Activated naive CD4-positive, alpha-beta T cell treated with anti-CD3 and anti-CD28 coated beads, Interleukin-2, amount 50 U/mL, for 24 hours (primary cell): ENCODE data around the gene MEX3B.

Experiments
- H3K27ac Mint-ChIP-seq: one replicate; pipeline ENCODE4 v1.8.0; 2021; ENCODE audit warnings: mild to moderate bottlenecking, mixed read lengths
- H3K27me3 Mint-ChIP-seq: one replicate; pipeline ENCODE4 v1.8.0; 2021; ENCODE audit warnings: mixed read lengths
- H3K36me3 Mint-ChIP-seq: one replicate; pipeline ENCODE4 v1.8.0; 2021; ENCODE audit warnings: mixed read lengths
- H3K4me1 Mint-ChIP-seq: one replicate; pipeline ENCODE4 v1.8.0; 2021; ENCODE audit warnings: mixed read lengths
- H3K4me3 Mint-ChIP-seq: one replicate; pipeline ENCODE4 v1.8.0; 2021; ENCODE audit warnings: mild to moderate bottlenecking, mixed read lengths
- H3K9me3 Mint-ChIP-seq: one replicate; pipeline ENCODE4 v1.8.0; 2021; ENCODE audit warnings: mixed read lengths

MEX3B gene

DNA sequence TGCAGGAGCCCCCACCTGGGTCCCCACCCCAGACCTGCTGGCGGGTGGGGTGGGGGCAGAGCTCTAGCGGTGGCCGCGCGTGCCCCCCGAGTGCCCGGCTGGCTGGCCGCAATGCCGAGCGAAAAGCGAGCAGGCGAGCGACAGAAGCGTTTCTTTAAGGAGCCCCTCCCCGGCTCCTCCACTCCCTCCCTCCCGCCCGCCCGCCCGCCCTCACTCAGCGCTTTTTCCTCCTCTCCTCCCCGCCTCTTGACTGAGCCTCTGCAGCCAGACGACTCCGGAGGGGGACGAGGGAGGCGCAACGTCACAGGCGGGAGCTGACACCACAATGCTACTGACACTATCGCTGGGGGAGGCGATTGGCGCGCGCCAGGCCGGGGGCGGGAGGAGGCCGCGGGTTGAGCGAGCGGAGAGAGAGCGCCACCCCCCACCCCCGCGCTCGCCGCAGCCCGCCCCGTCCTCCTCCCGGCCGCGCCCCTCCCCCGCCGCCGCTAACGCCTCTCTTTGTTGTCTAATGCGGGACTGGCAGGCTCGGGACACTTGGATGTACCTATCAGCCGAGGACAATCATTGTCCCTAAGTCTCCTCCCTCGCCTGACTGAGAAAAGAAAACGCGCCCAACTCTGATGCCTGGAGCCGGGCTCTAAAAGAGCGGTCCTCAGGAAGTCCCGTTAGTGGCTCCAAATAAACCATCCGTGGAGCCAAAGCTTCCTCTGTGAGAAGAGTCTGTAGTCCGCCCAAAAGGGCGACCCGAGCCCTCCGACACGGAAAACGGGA is at the start of gene MEX3B:
MEX3B (minus strand) TSS at position 127 of the 774 bp plus-strand sequence. CDS start 313 bp downstream, outside the sequence.
- Mint-ChIP-seq H3K27me3 (peaks cover 6% of the 10 kb centered on the region), H3K27ac (peak within 1 kb of the TSS; percentile 83), H3K9me3 (no peaks in the 10 kb centered on the region)

DNA sequence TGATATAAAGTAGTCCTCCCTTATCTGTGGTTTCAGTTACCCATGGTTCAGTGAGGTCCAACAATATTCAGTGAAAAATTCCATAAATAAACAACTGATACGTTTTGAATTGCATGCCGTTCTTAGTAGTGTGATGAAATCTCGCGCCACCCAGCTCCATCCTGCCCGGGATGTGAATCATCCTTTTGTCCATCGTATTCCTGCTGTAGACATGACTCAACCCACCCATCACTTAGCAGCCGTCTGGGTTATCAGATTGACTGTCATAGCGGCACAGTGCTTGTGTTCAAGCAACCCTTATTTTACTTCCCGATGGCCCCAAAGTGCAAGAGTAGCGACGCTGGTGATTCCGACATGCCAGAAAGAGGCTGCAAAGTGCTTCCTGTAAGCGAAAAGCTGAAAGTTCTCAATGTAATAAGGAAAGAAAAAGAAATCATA is 48.0 kb upstream of the MEX3B start:
- Mint-ChIP-seq H3K27me3 (no peaks in the 10 kb centered on the region), H3K9me3 (no peaks in the 10 kb centered on the region), H3K4me3 (no peak overlapping the region), H3K36me3 (no peaks in the 10 kb centered on the region), H3K27ac (no peak overlapping the region), H3K4me1 (no peaks in the 10 kb centered on the region)

More for the DNA sequence above, at the start of gene MEX3B:
- Mint-ChIP-seq H3K36me3 (no peaks in the 10 kb centered on the region), H3K4me3 (peak within 1 kb of the TSS; percentile 91), H3K4me1 (no peaks in the 10 kb centered on the region)

DNA sequence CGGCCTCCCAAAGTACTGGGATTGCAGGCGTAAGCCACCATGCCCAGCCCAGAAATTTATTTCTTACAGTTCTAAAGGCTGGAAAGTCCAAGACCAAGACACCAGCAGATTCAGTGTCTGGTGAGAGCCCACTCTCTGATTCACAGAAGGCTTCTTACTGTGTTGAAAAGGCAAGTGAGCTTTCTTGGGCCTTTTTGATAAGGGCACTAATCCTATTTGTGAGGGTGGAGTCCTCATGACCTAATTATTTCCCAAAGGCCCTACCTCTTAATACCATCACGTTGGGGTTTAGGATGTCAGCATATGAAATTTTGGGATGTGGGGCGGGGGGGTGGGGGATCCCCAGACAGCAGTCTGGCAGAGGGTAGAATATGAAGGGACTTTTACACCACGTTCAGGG is 47.5 kb upstream of the MEX3B start:
- Mint-ChIP-seq H3K4me3 (no peak overlapping the region), H3K36me3 (no peaks in the 10 kb centered on the region), H3K9me3 (no peaks in the 10 kb centered on the region), H3K27me3 (no peaks in the 10 kb centered on the region), H3K27ac (no peak overlapping the region), H3K4me1 (no peaks in the 10 kb centered on the region)

DNA sequence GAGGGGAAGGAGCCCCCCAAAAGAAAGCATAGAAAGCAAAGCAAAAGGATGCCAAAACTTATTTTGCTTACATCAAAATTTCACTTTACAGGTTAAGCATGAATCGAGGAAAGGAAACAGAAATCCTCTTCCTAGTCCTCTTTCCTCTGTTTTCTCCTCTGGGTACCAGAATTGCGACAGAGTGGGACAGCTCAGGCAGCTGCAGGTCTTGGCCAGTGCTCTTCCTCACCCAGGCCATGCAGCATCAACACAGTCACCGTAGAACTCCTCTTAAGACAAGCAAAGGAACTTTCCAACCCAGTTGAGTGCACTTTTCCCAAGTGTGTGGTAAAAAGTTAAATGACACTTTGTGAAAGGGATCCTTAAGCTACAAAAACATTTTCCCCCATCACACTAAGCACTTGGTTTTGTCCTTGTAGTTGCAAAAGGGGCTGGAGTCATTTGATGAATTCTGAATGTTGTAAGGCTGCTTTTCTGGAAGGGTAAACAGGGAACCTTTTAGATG is 45.9 kb upstream of the MEX3B start:
- Mint-ChIP-seq H3K27ac (no peak overlapping the region), H3K36me3 (no peaks in the 10 kb centered on the region), H3K9me3 (no peaks in the 10 kb centered on the region), H3K4me1 (no peaks in the 10 kb centered on the region), H3K4me3 (no peak overlapping the region), H3K27me3 (peaks cover 3% of the 10 kb centered on the region)

DNA sequence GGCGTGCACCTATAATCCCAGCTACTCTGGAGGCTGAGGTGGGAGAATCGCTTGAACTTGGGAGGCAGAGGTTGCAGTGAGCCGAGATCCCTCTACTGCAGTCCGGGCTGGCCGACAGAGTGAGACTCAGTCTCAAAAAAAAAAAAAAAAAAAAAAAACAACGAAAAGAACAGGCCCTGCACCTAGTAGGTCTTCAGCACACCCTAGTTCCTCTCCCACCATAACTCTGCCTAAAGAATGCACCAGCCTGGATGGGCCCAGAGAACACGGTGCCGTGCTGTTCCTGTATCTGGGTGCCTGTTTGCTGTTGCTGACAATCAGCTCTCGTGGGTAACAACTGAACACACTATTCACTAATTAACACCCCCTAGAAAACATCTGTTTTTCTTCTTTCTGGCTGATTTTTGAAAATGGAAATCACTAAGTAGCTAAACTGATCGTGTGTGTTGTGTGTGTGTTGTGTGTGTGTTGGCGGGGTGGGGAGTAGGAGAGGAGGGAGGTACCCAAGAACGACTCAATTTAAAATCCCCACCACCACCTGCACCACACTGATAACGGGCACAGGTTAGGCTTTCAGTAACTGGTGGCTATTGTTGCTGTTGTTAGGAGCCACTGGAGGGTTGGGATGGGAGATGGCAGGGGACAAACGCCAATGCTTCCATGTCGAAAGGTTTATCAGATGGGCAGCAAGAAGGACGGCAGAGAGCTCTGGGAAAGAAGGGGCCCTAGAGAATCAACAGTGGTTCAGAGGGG is 40.6 kb upstream of the MEX3B start:
- Mint-ChIP-seq H3K27me3 (peaks cover 4% of the 10 kb centered on the region), H3K9me3 (no peaks in the 10 kb centered on the region), H3K36me3 (no peaks in the 10 kb centered on the region), H3K4me3 (no peak overlapping the region), H3K27ac (no peak overlapping the region), H3K4me1 (no peaks in the 10 kb centered on the region)

DNA sequence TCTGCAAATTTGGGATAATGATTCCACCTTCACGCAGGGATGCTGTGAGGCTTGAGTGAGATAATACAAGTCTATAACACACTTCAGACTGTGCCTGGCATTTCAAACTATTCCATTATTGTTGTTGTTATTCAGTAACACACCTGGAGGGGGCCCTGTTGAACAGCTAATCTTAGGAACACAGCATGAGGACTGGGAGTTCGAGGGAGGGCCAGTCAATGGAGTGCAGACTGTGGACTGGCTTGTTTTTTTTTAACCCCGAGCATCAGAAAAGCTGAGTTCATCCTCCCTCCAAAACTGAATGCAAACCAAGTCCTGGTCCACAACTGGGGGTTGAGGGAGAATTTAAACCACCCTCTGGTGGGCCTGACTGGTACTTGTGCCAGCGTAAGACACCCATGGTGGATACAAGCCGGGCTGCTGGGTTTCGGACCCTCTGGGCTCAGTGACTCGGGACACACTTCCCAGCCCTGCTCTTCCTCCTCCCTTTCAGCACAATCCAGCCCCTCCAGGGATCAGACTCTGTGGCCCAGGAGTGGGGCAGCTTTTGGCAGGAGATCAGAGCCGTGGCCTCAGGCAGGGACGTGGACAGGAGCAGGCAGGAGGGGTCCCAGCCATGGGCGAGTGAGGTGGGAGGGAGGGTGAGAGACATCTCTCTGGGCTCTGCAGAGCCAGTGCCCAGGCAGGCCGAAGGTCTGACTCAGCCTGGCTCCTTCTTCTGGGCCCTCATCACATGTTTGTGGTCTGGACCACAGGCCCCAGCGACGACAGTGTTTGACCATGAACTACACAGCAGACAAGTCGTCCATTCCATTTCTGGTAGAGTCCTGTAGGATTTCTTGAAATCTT is 36.3 kb upstream of the MEX3B start:
- Mint-ChIP-seq H3K36me3 (no peaks in the 10 kb centered on the region), H3K27me3 (peaks cover 4% of the 10 kb centered on the region), H3K4me3 (no peak overlapping the region), H3K9me3 (no peaks in the 10 kb centered on the region), H3K27ac (no peak overlapping the region), H3K4me1 (no peaks in the 10 kb centered on the region)

DNA sequence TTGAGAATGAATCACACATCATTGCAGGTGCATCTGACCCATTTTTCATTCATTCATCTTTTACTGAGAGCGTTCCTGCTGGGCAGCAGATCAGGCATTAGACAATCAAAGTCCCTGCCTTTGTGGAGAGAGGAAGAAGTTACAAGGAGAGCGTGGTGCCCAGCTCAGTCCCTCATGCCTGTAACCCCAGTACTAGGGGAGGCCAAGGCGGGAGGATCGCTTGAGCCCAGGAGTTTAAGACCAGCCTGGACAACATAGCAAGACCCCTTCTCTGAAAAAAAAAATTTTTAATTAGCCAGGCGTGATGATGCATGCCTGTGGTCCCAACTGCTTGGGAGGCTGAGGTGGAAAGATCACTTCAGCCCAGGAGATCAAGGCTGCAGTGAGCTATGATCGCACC is 35.0 kb upstream of the MEX3B start:
- H3K27ac Mint-ChIP-seq: no peak overlapping the region
- H3K36me3 Mint-ChIP-seq: no peaks in the 10 kb centered on the region
- H3K9me3 Mint-ChIP-seq: no peaks in the 10 kb centered on the region
- no peak overlapping the region for H3K4me3 Mint-ChIP-seq
- H3K27me3 Mint-ChIP-seq: peaks cover 2% of the 10 kb centered on the region
- H3K4me1 Mint-ChIP-seq: no peaks in the 10 kb centered on the region

DNA sequence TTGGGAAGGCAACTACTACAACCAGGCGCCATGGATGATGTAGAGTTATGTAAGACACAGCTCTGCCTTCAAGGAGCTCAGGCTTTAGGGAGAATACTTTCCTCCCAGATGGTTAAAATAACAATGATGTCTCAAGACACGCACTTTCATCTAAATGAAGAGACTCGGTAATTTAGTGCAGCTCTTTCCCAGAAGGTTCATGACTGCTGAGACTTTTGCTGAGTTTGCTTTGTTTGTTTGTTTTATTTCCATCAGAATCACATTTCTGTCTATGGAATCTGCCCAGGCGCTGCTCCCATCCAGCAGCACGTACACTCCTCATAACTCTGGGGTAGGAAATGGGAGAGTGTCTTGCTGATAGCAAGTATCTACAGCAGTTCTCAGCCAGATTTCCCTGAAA is 33.9 kb upstream of the MEX3B start:
- Mint-ChIP-seq H3K4me3 (no peak overlapping the region), H3K9me3 (no peaks in the 10 kb centered on the region), H3K27ac (no peak overlapping the region), H3K36me3 (no peaks in the 10 kb centered on the region), H3K4me1 (no peaks in the 10 kb centered on the region), H3K27me3 (peaks cover 1% of the 10 kb centered on the region)

DNA sequence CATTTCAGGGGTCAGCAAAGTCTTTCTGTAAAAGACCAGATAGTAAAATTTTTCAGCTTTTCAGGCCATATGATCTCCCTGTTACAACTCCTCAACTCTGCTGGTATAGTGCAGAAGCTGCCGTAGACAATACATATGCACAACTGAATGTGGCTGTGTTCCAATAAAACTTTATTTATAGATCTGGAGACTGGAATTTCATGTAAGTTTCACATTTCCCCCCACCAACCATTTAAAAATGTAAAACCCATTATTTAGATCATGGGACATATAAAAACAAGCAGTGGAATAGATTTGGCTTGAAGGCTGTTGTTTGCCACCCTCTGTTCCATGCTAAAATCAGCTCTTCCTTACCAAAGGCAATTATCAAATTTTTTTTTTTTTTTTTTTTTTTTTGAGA is 28.8 kb upstream of the MEX3B start:
- H3K4me3 Mint-ChIP-seq: no peak overlapping the region
- no peaks in the 10 kb centered on the region for H3K9me3 Mint-ChIP-seq
- H3K27ac Mint-ChIP-seq: no peak overlapping the region

DNA sequence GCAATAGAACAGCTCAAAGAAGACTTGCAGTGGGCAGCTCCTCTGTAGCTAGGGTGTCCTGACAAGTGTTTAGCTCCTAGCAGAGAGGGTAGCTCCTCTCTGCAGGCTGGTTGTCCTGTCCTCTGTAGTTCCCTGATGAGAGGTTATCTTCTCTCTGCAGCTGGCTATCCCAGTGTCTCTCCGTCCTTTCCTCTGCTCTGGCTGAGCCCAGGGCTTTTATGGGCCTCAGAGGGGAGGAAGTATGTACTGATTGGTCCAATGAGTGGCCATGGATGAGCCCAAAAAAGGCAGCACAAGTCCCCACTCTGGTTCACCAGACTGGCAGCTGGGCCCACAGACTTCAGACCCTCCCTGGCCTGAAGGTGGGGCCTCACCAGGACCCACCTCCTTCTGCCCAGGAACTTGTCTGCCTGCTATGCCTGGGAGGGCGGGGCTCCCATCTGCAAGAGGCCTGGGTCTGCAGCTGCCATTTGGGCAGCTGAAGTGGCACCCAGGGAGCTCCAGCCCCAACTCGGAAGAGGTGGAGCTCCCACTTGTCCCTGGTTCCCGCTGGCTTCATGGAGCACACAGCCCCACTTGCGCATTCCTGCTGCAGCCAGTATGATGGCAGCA is 27.2 kb upstream of the MEX3B start:
- Mint-ChIP-seq H3K36me3 (no peaks in the 10 kb centered on the region), H3K4me3 (no peak overlapping the region), H3K27me3 (peaks cover 6% of the 10 kb centered on the region), H3K9me3 (no peaks in the 10 kb centered on the region), H3K27ac (no peak overlapping the region), H3K4me1 (no peaks in the 10 kb centered on the region)

More for the DNA sequence above, 28.8 kb upstream of the MEX3B start:
- Mint-ChIP-seq H3K36me3 (no peaks in the 10 kb centered on the region), H3K4me1 (no peaks in the 10 kb centered on the region), H3K27me3 (peaks cover 6% of the 10 kb centered on the region)

DNA sequence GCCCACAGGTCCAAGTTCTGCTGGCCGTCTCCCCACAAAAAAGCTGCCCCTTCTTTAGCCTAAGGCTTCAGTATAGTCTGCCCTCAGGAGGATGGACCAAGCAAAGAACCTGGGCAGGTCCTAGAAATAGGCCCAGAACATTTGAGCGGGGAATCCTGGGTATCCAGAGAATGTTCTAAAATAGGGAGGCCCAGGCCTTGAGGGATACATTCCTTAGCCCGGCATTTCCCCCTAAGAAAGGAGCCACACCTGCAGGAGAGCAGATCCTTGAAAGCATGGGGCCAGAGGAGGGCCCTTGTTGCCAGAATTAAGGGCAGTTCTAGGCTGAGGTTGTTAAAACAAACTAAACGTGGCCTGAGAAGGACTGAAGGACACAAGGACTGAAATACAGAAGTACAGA is 20.6 kb upstream of the MEX3B start:
- Mint-ChIP-seq H3K36me3 (no peaks in the 10 kb centered on the region), H3K4me1 (no peaks in the 10 kb centered on the region), H3K27me3 (peaks cover 14% of the 10 kb centered on the region), H3K9me3 (no peaks in the 10 kb centered on the region), H3K27ac (no peak overlapping the region), H3K4me3 (no peak overlapping the region)

DNA sequence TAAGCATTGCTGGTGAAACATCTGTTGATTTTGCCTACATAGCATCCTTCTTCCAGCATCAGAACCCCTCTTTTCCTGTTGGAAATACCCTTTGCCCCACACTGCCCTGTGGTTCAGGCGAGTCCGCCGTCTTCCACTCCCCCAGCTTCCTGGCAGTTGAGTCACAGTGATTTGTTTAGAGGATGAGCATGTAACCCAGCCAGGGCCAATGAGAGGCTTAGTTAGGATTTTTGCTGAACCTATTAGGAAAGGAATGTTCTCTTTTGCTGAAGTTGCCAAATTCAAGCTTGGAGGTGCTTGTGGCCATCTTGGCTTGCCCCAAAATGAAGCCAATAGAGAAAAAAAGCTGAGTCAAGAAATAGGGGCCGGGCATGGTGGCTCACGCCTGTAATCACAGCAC is 19.0 kb upstream of the MEX3B start:
- peaks cover 17% of the 10 kb centered on the region for H3K27me3 Mint-ChIP-seq

DNA sequence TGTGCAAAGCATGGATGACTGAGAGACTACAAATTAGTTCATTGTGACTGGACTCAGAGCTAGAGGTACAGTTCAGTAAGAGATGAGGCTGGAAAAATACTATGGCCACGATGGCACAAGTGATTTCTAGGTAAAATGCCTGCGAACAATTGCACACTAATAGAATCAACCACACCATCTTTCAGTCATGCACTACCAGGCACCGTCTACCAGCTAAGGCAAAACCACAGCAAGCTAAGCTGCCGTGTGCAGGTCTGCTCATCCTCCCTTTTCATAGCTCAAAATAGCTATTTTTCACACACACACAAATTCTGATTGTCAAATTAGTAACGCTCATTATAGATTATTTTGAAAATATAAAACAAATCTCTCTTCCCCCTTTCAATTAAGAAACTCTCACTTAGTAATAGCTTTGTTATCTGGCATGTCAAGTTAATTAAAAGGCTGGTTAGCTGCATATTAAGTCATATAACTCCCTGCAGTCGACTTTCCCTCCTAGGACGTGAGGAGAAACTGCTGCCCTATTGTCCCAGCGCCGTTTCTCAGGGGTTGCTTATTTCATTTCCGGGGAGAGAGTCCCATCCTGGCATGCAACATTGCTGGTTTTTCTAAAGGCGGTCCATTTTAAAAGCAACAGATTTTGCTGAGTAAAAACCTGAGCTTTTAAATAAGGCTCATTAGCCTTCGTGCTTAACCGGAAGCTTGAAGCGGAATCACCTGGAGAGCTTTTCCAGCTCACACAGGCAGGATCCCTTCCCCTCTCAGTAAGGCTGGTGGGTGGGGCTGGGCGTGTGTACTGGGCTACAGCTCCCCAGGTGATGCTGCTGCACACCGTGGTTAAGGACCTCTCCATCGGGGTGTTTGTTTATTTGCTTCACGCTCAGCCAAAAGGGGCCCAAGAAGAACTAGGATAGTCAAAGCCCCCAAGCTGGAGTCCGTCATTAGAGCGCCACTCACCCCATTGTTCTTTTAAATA is 16.9 kb upstream of the MEX3B start:
- H3K9me3 Mint-ChIP-seq: no peaks in the 10 kb centered on the region
- peaks cover 29% of the 10 kb centered on the region for H3K27me3 Mint-ChIP-seq
- H3K27ac Mint-ChIP-seq: no peak overlapping the region
- no peaks in the 10 kb centered on the region for H3K36me3 Mint-ChIP-seq
- no peak overlapping the region for H3K4me3 Mint-ChIP-seq
- no peaks in the 10 kb centered on the region for H3K4me1 Mint-ChIP-seq

More for the DNA sequence above, 19.0 kb upstream of the MEX3B start:
- Mint-ChIP-seq H3K27ac (no peak overlapping the region), H3K36me3 (no peaks in the 10 kb centered on the region), H3K4me1 (no peaks in the 10 kb centered on the region), H3K4me3 (no peak overlapping the region), H3K9me3 (no peaks in the 10 kb centered on the region)

DNA sequence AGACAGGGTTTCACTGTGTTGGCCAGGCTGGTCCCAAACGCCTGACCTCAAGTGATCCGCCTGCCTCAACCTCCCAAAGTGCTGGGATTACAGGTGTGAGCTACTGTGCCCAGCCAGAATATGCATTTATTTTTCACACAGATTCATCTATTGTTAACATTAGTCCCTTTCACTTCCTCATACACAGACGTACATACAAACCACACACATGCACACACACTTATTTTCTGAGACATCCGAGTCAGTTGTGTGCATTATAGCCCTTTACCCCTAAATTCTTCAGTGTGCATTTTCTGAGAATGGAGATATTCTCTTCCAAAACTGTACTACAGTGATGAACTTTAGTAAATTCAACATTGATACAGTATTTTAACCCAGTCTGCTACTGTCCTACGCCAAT is 15.0 kb upstream of the MEX3B start:
- Mint-ChIP-seq H3K36me3 (no peaks in the 10 kb centered on the region), H3K27me3 (peaks cover 39% of the 10 kb centered on the region), H3K9me3 (no peaks in the 10 kb centered on the region), H3K4me1 (no peaks in the 10 kb centered on the region), H3K4me3 (no peak overlapping the region), H3K27ac (no peak overlapping the region)
